Body of pancreas (tissue), 4 donors: ENCODE data around the gene EIF4E1B.

Source experiments
- CTCF ChIP-seq, 7 experiments: fragments of 450-650 bp in 4 of 7; fragments of 200-600 bp in 3 of 7; sonication (generic) in 3 of 7; IDR thresholded peaks; one replicate each; pipeline ENCODE4 v1.5.1; 2016 to 2019; ENCODE audit warnings: antibody characterized with exemption in 7 of 7
- POLR2A ChIP-seq, 3 donors: fragments of 450-650 bp; IDR thresholded peaks; one replicate each; pipeline ENCODE4 v1.6.1; 2016; ENCODE audit warnings: antibody characterized with exemption in 3 of 3, mild to moderate bottlenecking in 2 of 3

DNA sequence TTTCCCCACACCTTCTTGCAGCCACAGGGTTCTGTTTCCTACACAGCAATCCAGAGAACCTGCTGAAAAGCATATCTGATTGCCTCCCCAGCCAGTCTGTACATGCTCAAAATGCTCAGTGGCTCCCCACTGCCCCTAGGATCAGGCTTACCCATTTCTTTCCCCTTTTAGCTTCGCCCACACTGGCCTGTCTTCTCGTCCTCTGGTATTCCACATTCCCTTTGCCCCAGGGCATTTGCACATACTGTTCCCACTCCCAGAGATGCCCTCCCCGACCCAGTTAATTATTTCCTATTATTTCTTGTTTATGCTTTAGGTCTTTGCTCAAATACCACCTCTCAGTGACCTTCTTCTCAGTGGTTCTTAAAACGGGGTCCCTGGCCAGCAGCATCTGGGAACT lies 10.1 kb downstream of the EIF4E1B start:
- TF ChIP-seq POLR2A (IDR thresholded peaks at IDR 0.05) (no peak), CTCF (IDR thresholded peaks at IDR 0.05) (no peak)
